LHCN-M2 (cell line): ENCODE results near the gene PHKB. TPM values are rescaled to one million over a fixed set of nuclear protein-coding genes. Genes with fewer than 3 reads are reported as not detected.
"Not testable (repeated sequence)": the region's sequence is repeated elsewhere in the genome, so short reads cannot be mapped to it uniquely, and the experiment has no call there.

Experiments used
- DNase-seq: peaks from one replicate; pipeline ENCODE4 v3.0.0-alpha.2; 2012; ENCODE audit warnings: low read depth
- total RNA-seq: library from RNA; depleted of rRNA; stranded (reverse); fragments of >200 nt; gene quantifications from 2 replicates; pipeline ENCODE4 v1.2.3, GENCODE V29; 2014

The PHKB gene
- total RNA-seq, 1 experiment from 2014 or later = 35.2 TPM

DNA sequence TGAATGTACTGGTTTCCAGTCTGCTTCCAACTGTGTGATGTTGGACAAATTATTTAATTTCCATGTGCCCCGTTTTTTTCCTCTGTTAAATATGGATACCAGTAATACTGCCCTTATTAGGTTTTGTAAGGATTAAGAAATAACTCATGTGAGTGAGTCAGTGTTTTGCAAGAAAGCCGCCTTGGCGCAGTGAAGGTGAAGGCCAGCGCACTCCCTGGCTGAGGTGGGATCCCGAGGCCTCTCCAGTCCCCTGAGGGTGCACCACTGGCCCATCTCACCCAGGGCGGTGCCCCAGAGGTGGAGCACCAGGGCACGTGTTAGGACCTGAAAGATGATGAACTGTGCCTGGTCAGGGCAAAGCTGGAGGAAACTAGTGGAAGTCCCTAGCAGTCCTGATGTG, 43.5 kb downstream of the PHKB start:
- DNase-seq = no peak

DNA sequence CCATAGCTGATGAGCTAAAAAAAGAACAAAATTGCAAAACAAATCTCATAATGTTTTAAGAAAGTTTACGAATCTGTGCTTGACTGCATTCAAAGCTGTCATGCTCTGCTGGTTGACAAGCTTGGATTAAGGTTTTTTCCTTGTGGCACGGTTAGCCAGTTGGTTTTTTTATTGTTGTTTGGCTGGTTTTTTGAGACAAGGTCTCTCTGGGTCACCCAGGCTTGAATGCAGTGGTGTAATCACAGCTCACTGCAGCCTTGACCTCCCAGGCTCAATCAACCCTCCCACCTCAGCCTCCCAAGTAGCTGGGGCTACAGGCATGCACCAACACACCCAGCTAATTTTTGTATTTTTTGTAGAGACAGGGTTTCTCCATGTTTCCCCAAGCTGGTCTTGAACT, 45.7 kb downstream of the PHKB start:
- no peak for DNase-seq

DNA sequence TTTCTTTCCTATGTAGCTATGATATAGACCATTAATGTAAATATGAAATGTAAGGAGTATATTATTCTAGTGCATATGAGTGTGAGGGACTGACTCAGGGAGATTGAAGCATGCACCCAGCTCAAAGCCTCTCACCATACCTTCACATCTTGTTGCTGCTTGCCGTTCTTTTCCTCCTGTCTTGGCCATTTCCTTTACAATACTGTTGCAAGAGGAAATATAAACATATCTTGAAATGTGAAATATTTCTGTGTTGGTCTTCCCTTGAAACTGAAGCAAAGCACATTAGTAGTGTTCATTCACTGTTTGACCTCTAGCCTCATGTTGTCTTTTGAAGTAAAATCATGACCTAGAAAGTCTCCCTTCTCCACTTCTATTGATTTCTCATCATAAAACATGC, 46.6 kb downstream of the PHKB start:
- no peak for DNase-seq

DNA sequence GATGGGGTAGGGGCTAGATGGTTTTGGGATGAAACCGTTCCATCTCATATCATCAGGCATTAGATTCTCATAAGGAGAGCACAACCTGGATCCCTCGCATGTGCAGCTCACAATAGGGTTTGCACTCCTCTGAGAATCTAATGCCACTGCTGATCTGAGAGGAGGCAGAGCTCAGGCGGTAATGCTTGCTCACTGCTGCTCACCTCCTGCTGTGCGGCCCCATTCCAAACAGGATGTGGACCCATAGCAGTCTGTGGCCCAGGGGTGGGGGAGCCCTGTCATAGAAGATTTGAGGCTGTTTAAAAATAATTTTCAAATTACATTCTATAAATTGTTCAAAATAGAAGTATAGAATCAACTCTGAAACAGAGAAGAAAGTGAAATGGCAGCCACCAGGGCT, 50.8 kb downstream of the PHKB start:
- no peak for DNase-seq

DNA sequence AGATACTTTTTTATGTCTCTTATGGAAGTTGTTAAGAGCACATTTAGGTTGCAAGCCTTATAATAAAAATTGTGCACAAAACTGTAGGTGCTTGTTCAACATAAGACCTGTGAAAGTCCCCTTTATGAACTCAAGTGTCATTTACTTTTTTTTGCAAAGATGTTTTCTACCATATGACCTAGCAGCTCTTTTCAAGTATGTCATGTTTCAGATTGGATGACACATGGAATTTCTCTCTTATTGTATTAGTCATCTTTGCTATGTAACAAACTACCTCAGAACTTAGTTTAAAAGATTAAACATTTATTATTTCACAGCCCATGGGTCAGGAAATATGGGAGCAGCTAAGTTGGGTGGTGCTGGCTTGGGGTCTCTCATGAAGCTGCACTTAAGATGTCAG, 57.9 kb downstream of the PHKB start:
- DNase-seq = peak; percentile 22

DNA sequence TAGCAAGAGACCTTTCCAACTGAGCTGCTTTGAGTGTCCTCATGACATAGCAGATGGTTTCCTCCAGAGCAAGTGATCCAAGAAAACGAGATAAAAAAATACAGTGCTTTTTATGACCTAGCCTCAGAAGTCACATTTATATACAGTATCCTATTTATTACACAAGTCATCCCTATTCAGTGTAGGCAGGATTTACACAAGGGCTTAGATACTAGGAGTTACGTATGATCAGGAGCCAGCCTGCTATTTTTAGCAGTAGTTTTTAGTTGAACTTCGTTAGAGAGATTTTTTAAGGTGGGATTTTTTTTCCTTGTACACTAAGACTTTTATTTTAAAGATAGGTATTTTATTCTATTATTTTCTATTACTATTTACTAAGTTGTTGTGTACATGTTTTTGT, 58.4 kb downstream of the PHKB start:
- DNase-seq = no peak

GRCh38 chr16:47519996-47520679, 59.0 kb downstream of the PHKB start:
- no peak for DNase-seq

DNA sequence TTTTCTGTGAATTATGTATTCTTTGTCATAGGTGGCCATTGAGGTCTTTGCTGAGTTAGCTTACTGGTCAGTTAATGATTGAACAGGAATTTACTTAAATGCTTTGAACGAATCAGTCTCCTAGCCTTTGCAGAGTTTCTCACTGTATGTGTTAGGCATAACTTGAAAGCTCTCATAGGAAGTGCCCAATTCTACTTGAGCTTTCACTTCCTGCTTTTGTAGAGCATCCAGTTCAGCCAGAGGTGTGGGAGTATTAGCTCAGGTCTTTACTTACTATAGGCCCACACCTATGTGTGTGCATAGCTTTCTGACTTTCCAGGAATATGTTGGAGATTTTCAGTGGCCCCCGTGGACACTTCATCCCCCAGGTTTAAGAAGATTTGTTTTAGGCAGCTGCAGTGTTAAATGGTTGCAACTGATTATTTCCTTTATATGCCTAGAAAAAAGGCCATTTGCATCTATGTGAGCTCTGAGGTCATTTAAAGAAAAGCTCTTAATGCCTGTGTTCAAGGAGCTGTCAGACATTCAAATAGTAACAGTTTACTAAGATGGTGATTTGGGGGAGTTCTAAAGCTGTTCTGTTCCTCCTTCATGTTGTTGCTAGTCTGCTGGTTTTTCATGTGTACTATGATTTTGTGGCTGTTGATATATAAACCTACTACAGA, 62.3 kb downstream of the PHKB start:
- no peak for DNase-seq

GRCh38 chr16:47524007-47524405, 62.9 kb downstream of the PHKB start:
- no peak for DNase-seq

GRCh38 chr16:47528431-47528830, 67.3 kb downstream of the PHKB start:
- DNase-seq = no peak

- no peak for DNase-seq
These were observed 72.7 kb downstream of the PHKB start for GRCh38 chr16:47533744-47534292.

DNA sequence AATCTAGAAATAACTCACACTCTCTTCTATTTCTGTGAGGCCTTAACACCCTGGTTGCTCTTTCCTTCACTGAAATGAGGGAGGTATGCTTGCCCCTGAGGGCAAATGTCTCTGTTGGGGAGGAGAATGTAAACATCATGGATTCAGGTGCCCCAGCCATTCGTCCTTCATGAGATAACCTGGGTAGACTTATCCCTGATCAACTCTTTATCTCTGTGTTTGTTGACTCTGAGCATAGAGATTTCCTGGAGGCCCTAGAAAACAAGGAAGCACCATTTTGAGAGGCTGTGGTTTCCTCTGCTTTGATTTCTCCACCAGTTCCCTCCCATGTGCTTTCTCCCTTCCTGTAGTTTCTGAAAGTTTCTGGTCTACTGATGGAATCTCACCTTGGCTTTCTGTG, 77.3 kb downstream of the PHKB start:
- DNase-seq = no peak

- peak; percentile 4 for DNase-seq
These were observed 78.9 kb downstream of the PHKB start for GRCh38 chr16:47539707-47540670.

GRCh38 chr16:47541135-47541534, 80.0 kb downstream of the PHKB start:
- not testable (repeated sequence) for DNase-seq

GRCh38 chr16:47544255-47544654, 83.1 kb downstream of the PHKB start:
- DNase-seq = not testable (repeated sequence)

DNA sequence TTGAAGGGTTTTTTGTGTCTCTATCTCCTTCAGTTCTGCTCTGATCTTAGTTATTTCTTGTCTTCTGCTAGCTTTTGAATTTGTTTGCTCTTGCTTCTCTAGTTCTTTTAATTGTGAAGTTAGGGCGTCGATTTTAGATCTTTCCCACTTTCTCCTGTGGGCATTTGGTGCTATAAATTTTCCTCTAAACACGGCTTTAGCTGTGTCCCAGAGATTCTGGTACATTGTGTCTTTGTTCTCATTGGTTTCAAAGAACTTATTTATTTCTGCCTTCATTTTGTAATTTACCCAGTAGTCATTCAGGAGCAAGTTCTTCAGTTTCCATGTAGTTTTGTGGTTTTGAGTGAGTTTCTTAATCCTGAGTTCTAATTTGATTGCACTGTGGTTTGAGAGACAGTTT, 90.1 kb downstream of the PHKB start:
- not testable (repeated sequence) for DNase-seq

GRCh38 chr16:47551767-47552166, 90.6 kb downstream of the PHKB start:
- DNase-seq = not testable (repeated sequence)

DNA sequence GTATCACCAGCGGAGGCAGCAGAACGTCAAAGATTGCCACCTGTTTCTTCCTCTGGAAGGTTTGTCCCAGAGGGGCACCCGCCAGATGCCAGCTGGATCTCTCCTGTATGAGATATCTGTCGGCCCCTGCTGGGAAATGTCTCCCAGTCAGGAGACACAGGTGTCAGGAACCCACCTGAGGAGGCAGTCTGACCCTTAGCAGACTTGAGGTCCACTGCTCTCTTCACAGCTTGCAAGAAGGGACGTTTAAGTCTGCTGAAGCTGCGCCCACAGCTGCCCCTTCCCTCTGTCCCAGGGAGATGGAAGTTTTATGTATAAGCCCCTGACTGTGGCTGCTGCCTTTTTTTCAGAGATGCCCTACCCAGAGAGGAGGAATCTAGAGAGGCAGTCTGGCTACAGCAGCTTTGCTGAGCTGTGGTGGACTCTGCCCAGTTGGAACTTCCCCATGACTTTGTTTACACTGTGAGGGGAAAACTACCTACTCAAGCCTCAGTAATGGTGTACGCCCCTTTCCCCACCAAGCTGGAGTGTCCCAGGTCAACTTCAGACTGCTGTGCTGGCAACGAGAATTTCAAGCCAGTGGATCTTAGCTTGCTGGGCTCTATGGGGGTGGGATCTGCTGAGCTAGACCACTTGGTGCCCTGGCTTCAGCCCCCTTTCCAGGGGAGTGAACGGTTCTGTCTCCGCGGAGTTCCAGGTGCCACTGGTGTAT, 92.9 kb downstream of the PHKB start:
- no peak for DNase-seq

- DNase-seq = not testable (repeated sequence)
These were observed 93.5 kb downstream of the PHKB start for GRCh38 chr16:47554587-47554986.

GRCh38 chr16:47561286-47561685, 100.2 kb downstream of the PHKB start:
- DNase-seq = no peak

DNA sequence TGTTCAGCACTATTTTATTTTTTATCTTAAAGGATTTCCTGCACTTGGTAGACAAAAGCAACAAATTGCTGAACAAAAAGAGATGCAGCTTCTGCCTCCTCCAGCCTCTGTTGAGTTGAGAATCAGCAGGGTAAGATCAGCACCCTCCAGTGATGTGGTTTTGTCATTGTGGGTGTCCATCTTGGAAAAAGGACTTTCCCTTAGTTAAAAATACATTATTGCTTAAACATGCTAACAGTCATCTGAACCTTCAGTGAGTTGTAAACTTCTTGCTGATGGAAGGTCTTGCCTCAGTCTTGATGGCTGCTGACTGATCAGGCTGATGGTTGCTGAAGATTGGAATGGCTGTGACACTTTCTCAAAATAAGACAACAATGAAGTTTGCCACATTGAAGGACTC, 101.2 kb downstream of the PHKB start:
- no peak for DNase-seq
